GM12892 (cell line): ENCODE results near the gene ZBTB7C.

Source experiments
- POLR2A ChIP-seq: IDR thresholded peaks from 2 replicates; pipeline ENCODE4 v1.6.1; 2011; ENCODE audit warnings: low read depth, low read length, control low read depth
- POLR2AphosphoS5 ChIP-seq: IDR thresholded peaks from 2 replicates; pipeline ENCODE4 v1.6.1; 2011; ENCODE audit warnings: low read depth, low read length, control low read depth

DNA sequence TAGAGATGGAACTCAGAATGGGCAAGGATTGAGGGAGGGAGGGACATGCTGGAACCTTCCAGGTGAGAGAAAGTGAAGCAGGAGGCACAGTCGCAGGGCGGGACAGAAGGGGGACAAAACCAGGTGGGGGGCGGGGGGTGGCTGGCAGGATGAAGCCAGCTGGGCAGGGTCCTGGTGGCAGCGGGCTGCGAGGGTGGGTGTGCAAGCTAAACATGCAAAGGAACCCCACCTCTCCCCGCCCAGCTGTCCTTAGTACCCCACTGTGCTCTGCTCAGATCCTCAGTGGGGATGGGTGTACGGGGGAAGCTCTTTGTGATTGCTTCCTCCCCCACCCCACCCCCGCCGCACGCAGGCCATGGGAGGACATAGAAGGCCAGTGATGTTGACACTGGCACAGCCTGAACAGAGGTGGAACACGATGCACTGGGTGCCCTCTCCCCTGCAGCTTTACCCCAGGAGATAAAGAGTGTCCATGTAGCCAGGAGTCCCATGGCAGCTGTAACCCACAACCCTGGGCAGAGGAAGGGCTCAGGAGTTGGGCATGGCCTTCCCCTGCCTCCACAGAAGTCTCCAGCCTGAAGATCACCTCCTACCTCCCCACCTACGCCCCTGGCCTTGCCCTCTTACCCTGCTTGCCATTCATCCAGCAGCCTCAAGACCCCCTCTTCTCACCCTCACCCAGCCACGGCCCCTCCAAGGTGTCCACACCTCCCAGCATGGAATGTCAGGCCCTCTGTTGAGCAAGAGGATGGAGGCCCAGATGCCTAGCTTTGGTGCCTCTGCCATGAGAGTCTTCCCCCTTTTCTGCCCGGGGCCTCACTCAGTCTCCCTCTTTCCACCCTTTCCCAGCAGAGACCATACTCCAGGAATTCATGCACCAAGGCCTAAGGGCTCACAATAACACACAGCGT is 206.6 kb downstream of the ZBTB7C start:
- TF ChIP-seq POLR2A = no peak
- TF ChIP-seq POLR2AphosphoS5 = no peak
